BLaER1 (cell line): Measurements from ENCODE around the gene FOXP4.

ENCODE experiments used
- H3K27ac ChIP-seq: shearing (Covaris generic); formaldehyde crosslinking; 2 replicates; pipeline ENCODE4 v1.8.1; 2022
- H3K27me3 ChIP-seq: shearing (Covaris generic); formaldehyde crosslinking; 2 replicates; pipeline ENCODE4 v1.8.1; 2022
- H3K36me3 ChIP-seq: shearing (Covaris generic); formaldehyde crosslinking; 2 replicates; pipeline ENCODE4 v1.8.1; 2022
- H3K4me1 ChIP-seq: shearing (Covaris generic); formaldehyde crosslinking; 2 replicates; pipeline ENCODE4 v1.8.1; 2022
- H3K4me2 ChIP-seq: shearing (Covaris generic); formaldehyde crosslinking; 2 replicates; pipeline ENCODE4 v1.8.1; 2022
- H3K4me3 ChIP-seq: shearing (Covaris generic); formaldehyde crosslinking; 2 replicates; pipeline ENCODE4 v1.8.1; 2022
- H3K9ac ChIP-seq: shearing (Covaris generic); formaldehyde crosslinking; 2 replicates; pipeline ENCODE4 v1.8.1; 2022
- H3K9me3 ChIP-seq: shearing (Covaris generic); formaldehyde crosslinking; 2 replicates; pipeline ENCODE4 v1.8.1; 2022
- H4K20me1 ChIP-seq: shearing (Covaris generic); formaldehyde crosslinking; 2 replicates; pipeline ENCODE4 v1.8.1; 2022
- Cebpa-rat ChIP-seq: shearing (Covaris generic); IDR thresholded peaks from 2 replicates; pipeline ENCODE4 v1.8.1; 2022

FOXP4 gene

DNA sequence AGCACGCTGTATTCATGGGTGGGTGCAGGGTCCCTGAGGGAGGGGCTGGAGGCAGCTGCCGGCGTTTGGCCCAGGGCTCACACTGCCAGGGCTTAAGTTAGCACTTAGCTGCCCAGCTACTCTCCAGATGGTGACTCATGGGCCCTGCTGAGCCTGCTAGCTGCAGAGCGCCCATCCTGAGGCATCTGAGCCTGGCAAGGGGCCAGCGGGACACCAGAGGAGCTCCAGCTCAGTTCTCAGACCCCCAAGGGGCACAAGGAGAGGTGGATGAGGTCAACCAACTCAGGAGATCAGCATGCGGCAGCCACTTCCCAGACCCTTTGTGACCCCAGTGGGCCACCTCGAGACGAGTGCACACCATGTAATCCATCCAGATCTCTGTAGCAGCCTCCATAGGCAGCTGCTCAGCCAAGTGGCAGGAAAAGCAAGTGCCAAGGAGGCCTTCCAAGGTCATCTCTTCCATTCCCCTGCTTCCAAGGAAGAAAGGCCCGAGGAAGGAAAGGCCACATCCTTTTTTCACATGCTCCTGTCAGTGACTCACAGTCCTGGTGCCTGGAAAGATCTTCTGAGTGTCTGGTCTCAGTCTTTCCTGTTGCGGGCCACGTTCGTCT lies 35.3 kb downstream of the FOXP4 start:
- no peak overlapping the region for H3K27ac ChIP-seq
- peaks cover 71% of the 10 kb centered on the region for H3K4me1 ChIP-seq
- no peak for TF ChIP-seq Cebpa-rat
- no peak overlapping the region for H3K4me2 ChIP-seq
- H3K4me3 ChIP-seq, result no peak overlapping the region
- H3K27me3 ChIP-seq, result no peaks in the 10 kb centered on the region
- peaks cover 72% of the 10 kb centered on the region for H3K36me3 ChIP-seq
- no peaks in the 10 kb centered on the region for H3K9me3 ChIP-seq
- H3K9ac ChIP-seq, result no peak overlapping the region
- peaks cover 64% of the 10 kb centered on the region for H4K20me1 ChIP-seq

DNA sequence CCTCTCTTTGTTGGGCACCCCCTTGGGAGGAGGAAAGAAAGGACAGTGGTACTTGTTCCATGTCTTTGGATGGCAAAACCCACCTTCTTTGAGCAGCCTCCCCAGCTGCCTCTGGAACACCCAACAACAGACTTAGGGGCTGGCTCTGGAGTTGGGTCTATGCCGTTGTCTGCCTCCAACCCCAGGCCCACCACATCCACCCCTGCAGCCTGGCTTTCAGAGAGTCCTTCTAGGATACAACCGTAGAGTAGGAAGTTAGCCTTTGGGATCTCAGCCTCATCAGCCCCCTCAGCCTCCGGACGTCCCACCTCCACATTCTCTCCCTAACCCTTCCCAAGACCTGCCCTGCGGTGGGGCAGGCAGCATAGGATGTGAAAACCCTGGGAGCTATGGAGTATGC lies 36.4 kb downstream of the FOXP4 start:
- Histone ChIP-seq H4K20me1 (peaks cover 64% of the 10 kb centered on the region), H3K4me1 (peaks cover 69% of the 10 kb centered on the region), H3K9me3 (no peaks in the 10 kb centered on the region), H3K9ac (no peak overlapping the region), H3K27ac (no peak overlapping the region), H3K4me3 (no peak overlapping the region), H3K4me2 (no peak overlapping the region), H3K36me3 (peaks cover 68% of the 10 kb centered on the region; the same call in 1 of the 2 replicates), H3K27me3 (no peaks in the 10 kb centered on the region)
- no peak for TF ChIP-seq Cebpa-rat

DNA sequence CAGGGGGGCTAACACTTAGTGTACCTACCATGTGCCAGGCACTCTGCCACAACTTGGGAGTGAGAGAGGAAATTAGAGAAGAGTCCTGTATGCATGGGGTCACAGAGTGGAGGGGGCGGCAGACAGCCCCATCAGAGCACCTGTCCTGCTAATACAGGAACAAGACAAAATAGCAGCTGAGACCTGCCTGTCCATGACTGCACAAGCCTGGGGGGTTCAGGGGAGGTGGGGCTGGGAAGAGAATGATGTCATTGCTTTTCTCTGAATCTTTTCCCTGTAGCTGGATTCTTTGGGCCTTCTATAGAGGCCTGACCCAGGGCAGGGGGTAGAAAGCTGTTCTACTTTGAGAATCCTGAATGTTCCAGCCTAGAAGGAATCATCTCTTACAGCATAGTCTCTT lies 37.4 kb downstream of the FOXP4 start:
- no peak overlapping the region for H3K4me3 ChIP-seq
- H3K9me3 ChIP-seq, result no peaks in the 10 kb centered on the region
- 0 out of 2 replicates have a peak overlapping the region, but pooled peaks have one; percentile 23 for H3K27ac ChIP-seq
- no peak for TF ChIP-seq Cebpa-rat
- H4K20me1 ChIP-seq, result peaks cover 56% of the 10 kb centered on the region
- no peaks in the 10 kb centered on the region for H3K27me3 ChIP-seq
- H3K4me2 ChIP-seq, result no peak overlapping the region
- no peak overlapping the region for H3K9ac ChIP-seq
- H3K36me3 ChIP-seq, result peaks cover 75% of the 10 kb centered on the region
- H3K4me1 ChIP-seq, result peaks cover 59% of the 10 kb centered on the region

DNA sequence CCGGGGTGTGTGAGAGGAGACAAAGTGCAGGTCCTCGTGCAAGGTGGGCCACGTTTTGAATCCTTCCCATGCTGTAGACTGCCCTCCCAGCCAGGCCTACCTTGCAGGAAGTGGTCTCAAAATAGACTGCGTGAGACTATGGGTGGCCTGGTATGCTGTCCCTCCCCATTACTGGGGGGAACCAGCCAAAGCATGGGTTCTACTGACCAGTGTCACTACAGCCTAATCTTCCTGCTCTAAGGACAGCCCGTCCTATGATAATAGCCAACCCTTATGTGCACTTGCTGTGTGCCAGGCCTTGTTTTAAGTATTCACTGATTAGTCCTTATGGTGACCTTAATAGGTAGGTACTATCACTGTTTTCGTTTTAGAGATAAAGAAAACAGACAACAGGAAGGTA lies 38.0 kb downstream of the FOXP4 start:
- Histone ChIP-seq H3K4me3 (no peak overlapping the region), H3K36me3 (peaks cover 81% of the 10 kb centered on the region), H3K27me3 (no peaks in the 10 kb centered on the region), H3K27ac (no peak overlapping the region), H3K9ac (no peak overlapping the region), H4K20me1 (peaks cover 56% of the 10 kb centered on the region), H3K9me3 (no peaks in the 10 kb centered on the region), H3K4me2 (no peak overlapping the region), H3K4me1 (peaks cover 54% of the 10 kb centered on the region)
- no peak for TF ChIP-seq Cebpa-rat

DNA sequence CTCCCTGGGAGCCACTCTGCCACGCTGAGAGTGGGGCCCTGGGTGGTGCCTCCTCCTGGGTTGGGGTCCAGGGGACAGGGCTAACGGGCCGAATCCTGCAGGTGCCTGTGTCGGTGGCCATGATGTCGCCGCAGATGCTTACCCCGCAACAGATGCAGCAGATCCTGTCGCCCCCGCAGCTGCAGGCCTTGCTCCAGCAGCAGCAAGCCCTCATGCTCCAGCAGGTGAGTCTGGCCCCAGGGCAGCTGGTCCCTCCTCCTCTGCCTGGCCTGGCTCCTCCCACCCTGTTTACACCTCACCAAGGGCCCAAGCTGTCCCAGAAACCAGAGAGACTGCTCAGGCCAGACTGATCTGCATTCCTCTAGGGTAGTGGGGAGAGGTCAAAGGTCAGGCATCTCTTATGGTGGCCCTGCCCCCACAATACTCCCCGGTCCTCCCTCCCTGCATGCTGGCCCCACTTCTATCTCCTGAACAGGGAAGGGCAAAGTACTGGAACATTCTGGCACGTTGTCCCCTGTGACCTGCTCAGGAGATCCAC lies 38.6 kb downstream of the FOXP4 start:
- Histone ChIP-seq H3K9me3 (no peaks in the 10 kb centered on the region), H3K27me3 (no peaks in the 10 kb centered on the region), H3K4me3 (no peak overlapping the region), H3K4me1 (peaks cover 51% of the 10 kb centered on the region), H3K4me2 (peak overlapping the region; percentile 66; the same call in 1 of the 2 replicates), H3K9ac (no peak overlapping the region), H4K20me1 (peaks cover 56% of the 10 kb centered on the region), H3K36me3 (peaks cover 86% of the 10 kb centered on the region), H3K27ac (no peak overlapping the region)
- TF ChIP-seq Cebpa-rat, result no peak

DNA sequence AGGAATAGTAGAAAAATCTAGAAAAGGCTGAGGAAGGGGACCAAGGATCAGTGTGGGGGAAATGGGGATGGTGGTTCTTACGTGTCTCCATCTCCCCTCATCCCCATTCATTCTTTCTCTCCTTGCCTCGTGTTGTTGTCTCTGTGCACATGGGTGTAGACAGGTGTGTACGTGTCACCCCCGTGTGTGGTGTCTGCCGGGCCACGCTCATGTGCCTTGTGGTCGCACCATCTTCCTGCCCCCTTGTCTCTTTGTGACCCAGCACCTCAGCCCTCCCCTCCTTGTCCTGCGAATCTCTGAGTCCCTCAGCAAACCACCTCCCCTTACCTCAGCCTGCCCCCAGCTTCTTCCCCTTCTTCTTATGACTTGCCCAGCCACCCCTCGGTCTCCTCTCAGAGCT lies 39.4 kb downstream of the FOXP4 start:
- Histone ChIP-seq H3K36me3 (peaks cover 86% of the 10 kb centered on the region), H3K4me1 (peaks cover 51% of the 10 kb centered on the region), H3K27me3 (no peaks in the 10 kb centered on the region), H3K4me3 (no peak overlapping the region), H3K4me2 (peak overlapping the region; percentile 66), H3K27ac (no peak overlapping the region), H3K9me3 (no peaks in the 10 kb centered on the region), H3K9ac (no peak overlapping the region), H4K20me1 (peaks cover 56% of the 10 kb centered on the region)
- no peak for TF ChIP-seq Cebpa-rat

DNA sequence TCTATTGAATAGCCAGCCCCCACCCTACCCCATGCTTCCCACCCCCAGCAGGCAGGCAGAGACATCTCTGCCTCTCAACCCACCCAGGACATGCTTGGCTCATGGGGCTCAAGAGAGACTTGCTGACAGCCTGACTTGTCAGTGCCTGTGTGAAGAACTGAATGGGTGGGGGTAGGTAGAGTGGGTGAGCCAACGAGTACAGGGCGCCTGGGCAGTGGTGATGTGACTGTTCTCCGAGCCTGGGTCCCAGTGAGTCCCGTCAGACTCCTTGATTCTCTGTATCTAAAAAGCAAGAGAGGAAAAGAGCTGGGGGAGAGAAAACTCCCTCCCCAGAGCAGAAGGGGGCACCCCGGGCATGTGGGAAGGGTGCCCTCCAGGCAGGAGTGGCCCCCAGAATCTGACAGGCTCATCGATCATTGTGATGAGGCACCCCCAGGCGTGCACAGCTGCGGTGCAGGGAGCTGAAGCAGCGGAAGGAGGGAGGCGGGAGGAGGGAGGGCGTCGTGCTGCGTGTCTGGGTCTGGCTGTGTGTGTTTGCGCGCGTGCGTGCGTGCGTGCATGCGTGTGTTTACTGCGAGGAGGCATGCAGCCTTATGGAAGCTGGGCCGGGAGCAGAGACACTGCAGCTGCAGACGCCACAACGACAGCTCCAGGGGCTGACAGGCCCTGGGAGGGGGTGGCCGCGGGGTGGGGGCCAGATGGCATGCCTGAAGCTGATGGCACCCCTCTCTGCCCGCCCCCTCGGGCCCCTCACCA lies 40.2 kb downstream of the FOXP4 start:
- no peak overlapping the region for H3K4me3 ChIP-seq
- H3K9me3 ChIP-seq, result no peaks in the 10 kb centered on the region
- no peaks in the 10 kb centered on the region for H3K27me3 ChIP-seq
- H3K27ac ChIP-seq, result no peak overlapping the region
- peak overlapping the region; percentile 66 for H3K4me2 ChIP-seq
- peaks cover 44% of the 10 kb centered on the region for H3K4me1 ChIP-seq
- peaks cover 86% of the 10 kb centered on the region for H3K36me3 ChIP-seq
- peaks cover 60% of the 10 kb centered on the region for H4K20me1 ChIP-seq
- TF ChIP-seq Cebpa-rat, result no peak
- no peak overlapping the region for H3K9ac ChIP-seq

DNA sequence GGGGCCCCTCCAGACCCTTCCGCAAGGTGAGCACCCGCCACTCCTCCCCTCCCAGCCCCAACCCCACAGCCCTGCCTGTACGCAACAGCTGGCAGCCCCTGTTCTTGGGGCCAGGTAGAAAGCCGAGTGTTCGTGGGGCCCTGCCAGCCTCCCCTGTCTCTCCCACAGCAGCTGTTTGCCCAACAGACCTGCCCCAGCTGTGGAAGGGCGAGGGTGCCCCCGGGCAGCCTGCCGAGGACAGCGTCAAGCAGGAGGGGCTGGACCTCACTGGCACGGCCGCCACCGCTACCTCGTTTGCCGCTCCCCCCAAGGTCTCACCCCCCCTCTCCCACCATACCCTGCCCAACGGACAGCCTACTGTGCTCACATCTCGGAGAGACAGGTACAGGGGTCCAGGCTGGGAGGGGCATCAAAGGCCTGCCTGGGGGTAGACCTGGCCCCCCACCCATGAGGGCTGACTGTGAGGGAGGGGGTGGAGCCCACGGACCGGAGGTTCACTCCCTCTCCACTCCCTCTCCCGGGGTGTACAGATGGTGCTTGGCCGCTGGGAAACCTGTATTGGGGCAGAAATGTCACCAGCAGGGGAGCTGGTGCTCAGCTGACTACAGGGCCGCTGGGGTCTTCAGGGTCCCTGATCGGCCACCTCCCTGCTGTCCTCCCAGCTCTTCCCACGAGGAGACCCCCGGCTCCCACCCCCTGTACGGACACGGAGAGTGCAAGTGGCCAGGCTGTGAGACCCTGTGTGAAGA lies 41.1 kb downstream of the FOXP4 start:
- no peaks in the 10 kb centered on the region for H3K9me3 ChIP-seq
- peaks cover 55% of the 10 kb centered on the region for H4K20me1 ChIP-seq
- no peaks in the 10 kb centered on the region for H3K27me3 ChIP-seq
- peaks cover 43% of the 10 kb centered on the region for H3K4me1 ChIP-seq
- no peak overlapping the region for H3K27ac ChIP-seq
- H3K36me3 ChIP-seq, result peaks cover 86% of the 10 kb centered on the region
- no peak overlapping the region for H3K4me3 ChIP-seq
- H3K9ac ChIP-seq, result no peak overlapping the region
- TF ChIP-seq Cebpa-rat, result no peak
- H3K4me2 ChIP-seq, result peak overlapping the region; percentile 66

DNA sequence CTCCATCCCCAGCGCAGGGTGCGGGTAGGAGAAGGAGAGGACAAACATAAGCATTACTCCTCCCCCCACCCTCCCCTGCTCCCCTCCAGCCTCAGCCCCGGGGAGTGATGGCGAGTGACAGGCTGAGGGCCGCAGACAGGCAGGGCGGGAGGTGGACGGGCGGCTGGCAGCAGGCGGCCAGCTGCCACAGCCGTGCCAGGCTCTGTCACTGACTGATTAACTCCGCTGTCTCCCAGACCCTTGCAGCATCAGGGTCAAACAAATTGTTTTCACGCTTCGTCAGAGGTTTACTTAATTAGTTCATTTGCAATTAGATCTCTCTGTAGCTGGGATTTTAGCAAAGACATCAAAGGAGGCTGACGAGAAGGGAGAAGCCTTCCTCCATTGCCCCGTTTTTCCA lies 41.9 kb downstream of the FOXP4 start:
- Histone ChIP-seq H3K9ac (no peak overlapping the region), H3K4me3 (no peak overlapping the region), H3K36me3 (peaks cover 87% of the 10 kb centered on the region)

More for the DNA sequence above, 41.9 kb downstream of the FOXP4 start:
- no peak for TF ChIP-seq Cebpa-rat
- Histone ChIP-seq H4K20me1 (peaks cover 53% of the 10 kb centered on the region), H3K9me3 (no peaks in the 10 kb centered on the region), H3K4me2 (no peak overlapping the region), H3K27ac (no peak overlapping the region), H3K27me3 (no peaks in the 10 kb centered on the region), H3K4me1 (peaks cover 42% of the 10 kb centered on the region)
